ENCODE measurements around the gene MUC21. TPM values are rescaled to one million over a fixed set of nuclear protein-coding genes. Genes with fewer than 3 reads are reported as not detected.

MUC21 gene
- total RNA-seq, 1 experiment from 2014 or later: not detected

- H3K27me3 Mint-ChIP-seq (ENCODE audit: insufficient read depth, unreplicated experiment): peaks cover 4% of the 10 kb centered on the region
- CTCF ChIA-PET: no interaction called here
Observed at GRCh38 chr6:30970946-30971345, 12.6 kb upstream of the MUC21 start.

GRCh38 chr6:30972816-30973215, 10.7 kb upstream of the MUC21 start:
- H3K36me3 ChIP-seq (ENCODE audit: control insufficient read depth, insufficient read depth, low read length): no peaks in the 10 kb centered on the region
- ChIA-PET POLR2A (no interaction called here), CTCF (no interaction called here)
- no peaks in the 10 kb centered on the region for H3K27me3 Mint-ChIP-seq (ENCODE audit: insufficient read depth, unreplicated experiment)
- no peaks in the 10 kb centered on the region for H3K4me1 Mint-ChIP-seq (ENCODE audit: low read depth, unreplicated experiment)
- H3K4me3 ChIP-seq (ENCODE audit: low read depth, low read length): no peak overlapping the region
- no TSS peak for BruUV-seq (replicated peaks)
- intact Hi-C loops (cut with micrococcal nuclease; ENCODE audit: unreplicated experiment): no loop called here
- H3K27ac Mint-ChIP-seq (ENCODE audit: unreplicated experiment): no peak overlapping the region
- no peak for TF ChIP-seq CTCF (IDR thresholded peaks at IDR 0.05; ENCODE audit: insufficient read depth in 1 of 2, low read depth in 1 of 2, low read length in 1 of 2, severe bottlenecking in 1 of 2, unreplicated experiment in 1 of 2)
- H3K27me3 ChIP-seq (replicated peaks; ENCODE audit: control insufficient read depth, insufficient read depth, low read length): no peaks in the 10 kb centered on the region
- H3K36me3 Mint-ChIP-seq (ENCODE audit: insufficient read depth, unreplicated experiment): no peaks in the 10 kb centered on the region
- no peaks in the 10 kb centered on the region for H3K9me3 ChIP-seq
- H3K9me3 Mint-ChIP-seq (ENCODE audit: unreplicated experiment): no peaks in the 10 kb centered on the region
- H3K4me3 Mint-ChIP-seq (ENCODE audit: unreplicated experiment): no peak overlapping the region
- no peak for DNase-seq
- no peaks in the 10 kb centered on the region for H3K4me1 ChIP-seq

More at GRCh38 chr6:30970946-30971345, 12.6 kb upstream of the MUC21 start:
- Mint-ChIP-seq H3K36me3 (ENCODE audit: insufficient read depth, unreplicated experiment) (no peaks in the 10 kb centered on the region), H3K4me1 (ENCODE audit: low read depth, unreplicated experiment) (no peaks in the 10 kb centered on the region), H3K4me3 (ENCODE audit: unreplicated experiment) (no peak overlapping the region), H3K9me3 (ENCODE audit: unreplicated experiment) (no peaks in the 10 kb centered on the region), H3K27ac (ENCODE audit: unreplicated experiment) (no peak overlapping the region)
- Histone ChIP-seq H3K4me3 (ENCODE audit: low read depth, low read length) (no peak overlapping the region), H3K27me3 (replicated peaks; ENCODE audit: control insufficient read depth, insufficient read depth, low read length) (no peaks in the 10 kb centered on the region), H3K9me3 (no peaks in the 10 kb centered on the region), H3K4me1 (no peaks in the 10 kb centered on the region), H3K36me3 (ENCODE audit: control insufficient read depth, insufficient read depth, low read length) (no peaks in the 10 kb centered on the region)
- BruUV-seq (replicated peaks): no TSS peak
- intact Hi-C loops (cut with micrococcal nuclease; ENCODE audit: unreplicated experiment): no loop called here
- TF ChIP-seq CTCF (IDR thresholded peaks at IDR 0.05; ENCODE audit: insufficient read depth in 1 of 2, low read depth in 1 of 2, low read length in 1 of 2, severe bottlenecking in 1 of 2, unreplicated experiment in 1 of 2): no peak
- DNase-seq: no peak
- POLR2A ChIA-PET: no interaction called here

- Histone ChIP-seq H3K36me3 (ENCODE audit: control insufficient read depth, insufficient read depth, low read length) (no peaks in the 10 kb centered on the region), H3K4me3 (ENCODE audit: low read depth, low read length) (no peak overlapping the region), H3K9me3 (no peaks in the 10 kb centered on the region), H3K4me1 (no peaks in the 10 kb centered on the region), H3K27me3 (replicated peaks; ENCODE audit: control insufficient read depth, insufficient read depth, low read length) (no peaks in the 10 kb centered on the region)
- Mint-ChIP-seq H3K4me1 (ENCODE audit: low read depth, unreplicated experiment) (no peaks in the 10 kb centered on the region), H3K36me3 (ENCODE audit: insufficient read depth, unreplicated experiment) (no peaks in the 10 kb centered on the region), H3K4me3 (ENCODE audit: unreplicated experiment) (no peak overlapping the region), H3K27me3 (ENCODE audit: insufficient read depth, unreplicated experiment) (peaks cover 4% of the 10 kb centered on the region), H3K27ac (ENCODE audit: unreplicated experiment) (no peak overlapping the region), H3K9me3 (ENCODE audit: unreplicated experiment) (no peaks in the 10 kb centered on the region)
- DNase-seq: peak in 1 of 2 experiments; percentile 18
- no TSS peak for BruUV-seq (replicated peaks)
- ChIA-PET POLR2A (no interaction called here), CTCF (no interaction called here)
- TF ChIP-seq CTCF (IDR thresholded peaks at IDR 0.05; ENCODE audit: insufficient read depth in 1 of 2, low read depth in 1 of 2, low read length in 1 of 2, severe bottlenecking in 1 of 2, unreplicated experiment in 1 of 2): no peak
- intact Hi-C loops (cut with micrococcal nuclease; ENCODE audit: unreplicated experiment): loop anchor here (2.0 kb wide), 1 partner anchor 60 kb away; the partner anchor contains the start of gene VARS2
Observed at GRCh38 chr6:30974490-30975252, 8.8 kb upstream of the MUC21 start.

All from Caco-2 (cell line).